HepG2 (cell line): Measurements from ENCODE around the gene POLA2. TPM values are rescaled to one million over a fixed set of nuclear protein-coding genes. Genes with fewer than 3 reads are reported as not detected.

Source experiments
- ATF7 ChIP-seq, 2 experiments: fragments of 450-650 bp in 1 of 2; sonication (generic) in 1 of 2; formaldehyde crosslinking in 1 of 2; IDR thresholded peaks; 2 replicates each; pipeline versions ENCODE4 v1.4.0 to v1.6.1; 2016 to 2020; ENCODE audit warnings: antibody characterized with exemption in 1 of 2, mild to moderate bottlenecking in 1 of 2, missing genetic modification reagents in 1 of 2
- BATF2 ChIP-seq: sonication (generic); formaldehyde crosslinking; IDR thresholded peaks from 2 replicates; pipeline ENCODE4 v1.8.0; 2022; ENCODE audit warnings: mild to moderate bottlenecking, missing genetic modification reagents, moderate library complexity
- CCAR2 ChIP-seq: fragments of 200-400 bp; formaldehyde crosslinking; optimal IDR thresholded peaks from 2 replicates; pipeline ENCODE3; 2018; ENCODE audit warnings: low read depth, mild to moderate bottlenecking, low read length, moderate library complexity
- FOXC1 ChIP-seq: sonication (generic); formaldehyde crosslinking; IDR thresholded peaks from 2 replicates; pipeline ENCODE4 v1.8.0; 2022; ENCODE audit warnings: mild to moderate bottlenecking, missing genetic modification reagents, borderline replicate concordance
- GFI1 ChIP-seq: sonication (generic); formaldehyde crosslinking; IDR thresholded peaks from 2 replicates; pipeline ENCODE4 v1.5.0; 2020; ENCODE audit warnings: missing genetic modification reagents, mild to moderate bottlenecking, borderline replicate concordance
- HIVEP1 ChIP-seq: sonication (generic); formaldehyde crosslinking; IDR thresholded peaks from 2 replicates; pipeline ENCODE4 v1.4.0; 2020; ENCODE audit warnings: mild to moderate bottlenecking, missing genetic modification reagents
- HMGA1 ChIP-seq: sonication (generic); formaldehyde crosslinking; conservative IDR thresholded peaks from 2 replicates; pipeline ENCODE4 v1.4.0; 2020; ENCODE audit warnings: missing genetic modification reagents
- HNRNPL ChIP-seq: fragments of 200-400 bp; formaldehyde crosslinking; IDR thresholded peaks from 2 replicates; pipeline ENCODE4 v1.6.1; 2017; ENCODE audit warnings: mild to moderate bottlenecking, low read depth, low read length
- MIER2 ChIP-seq: IDR thresholded peaks from 2 replicates; pipeline ENCODE4 v1.6.1; 2016; ENCODE audit warnings: missing biosample characterization, missing genetic modification reagents
- MXD4 ChIP-seq: IDR thresholded peaks from 2 replicates; pipeline ENCODE4 v1.6.1; 2016; ENCODE audit warnings: mild to moderate bottlenecking, missing biosample characterization, missing genetic modification reagents
- NCOA2 ChIP-seq: sonication (generic); formaldehyde crosslinking; IDR thresholded peaks from 2 replicates; pipeline ENCODE4 v1.8.0; 2022; ENCODE audit warnings: inconsistent platforms
- NPAS2 ChIP-seq: sonication (generic); formaldehyde crosslinking; IDR thresholded peaks from 2 replicates; pipeline ENCODE4 v1.8.0; 2022; ENCODE audit warnings: mild to moderate bottlenecking, missing genetic modification reagents, borderline replicate concordance
- RXRB ChIP-seq: IDR thresholded peaks from 2 replicates; pipeline ENCODE4 v1.6.1; 2016; ENCODE audit warnings: borderline replicate concordance, missing genetic modification reagents, missing compliant biosample characterization
- TEAD3 ChIP-seq: optimal IDR thresholded peaks from 2 replicates; pipeline ENCODE3; 2016; ENCODE audit warnings: borderline replicate concordance
- TOPORS ChIP-seq: sonication (generic); formaldehyde crosslinking; IDR thresholded peaks from 2 replicates; pipeline ENCODE4 v1.8.0; 2023; ENCODE audit warnings: mild to moderate bottlenecking, missing genetic modification reagents
- TP53 ChIP-seq: sonication (generic); formaldehyde crosslinking; conservative IDR thresholded peaks from 2 replicates; pipeline ENCODE4 v1.4.0; 2020; ENCODE audit warnings: missing genetic modification reagents
- ZBED4 ChIP-seq: sonication (generic); formaldehyde crosslinking; IDR thresholded peaks from 2 replicates; pipeline ENCODE4 v1.4.0; 2020; ENCODE audit warnings: missing genetic modification reagents, borderline replicate concordance
- ZBTB20 ChIP-seq: sonication (generic); formaldehyde crosslinking; IDR thresholded peaks from 2 replicates; pipeline ENCODE4 v1.8.1; 2023; ENCODE audit warnings: missing genetic modification reagents, low read depth, mild to moderate bottlenecking, borderline replicate concordance
- ZNF329 ChIP-seq: sonication (generic); formaldehyde crosslinking; IDR thresholded peaks from 2 replicates; pipeline ENCODE4 v1.9.0; 2021; ENCODE audit warnings: low read depth, mild to moderate bottlenecking, missing genetic modification reagents
- ZNF546 ChIP-seq: sonication (generic); formaldehyde crosslinking; conservative IDR thresholded peaks from 2 replicates; pipeline ENCODE4 v1.8.1; 2023; ENCODE audit warnings: mild to moderate bottlenecking, missing genetic modification reagents
- ZNF550 ChIP-seq: sonication (generic); formaldehyde crosslinking; IDR thresholded peaks from 2 replicates; pipeline ENCODE4 v1.4.0; 2020; ENCODE audit warnings: mild to moderate bottlenecking, missing genetic modification reagents, borderline replicate concordance
- ZNF660 ChIP-seq: sonication (generic); formaldehyde crosslinking; IDR thresholded peaks from 2 replicates; pipeline ENCODE4 v1.5.1; 2020; ENCODE audit warnings: mild to moderate bottlenecking, low read depth, missing genetic modification reagents, borderline replicate concordance
- ZNF780A ChIP-seq: sonication (generic); formaldehyde crosslinking; IDR thresholded peaks from 2 replicates; pipeline ENCODE4 v1.8.0; 2022; ENCODE audit warnings: mild to moderate bottlenecking, missing genetic modification reagents, moderate library complexity
- polyA plus RNA-seq, 8 experiments: library from polyadenylated mRNA; depleted of rRNA in 3 of 8; stranded (reverse) in 7 of 8; unstranded in 1 of 8; fragments of >200 nt; fragmentation: Illumina TruSeq in 4 of 8; extraction: Trizol in 4 of 8; gene quantifications; 2 replicates each; pipeline versions ENCODE4 v1.2.1 to v1.2.3, GENCODE V29; 2011 to 2016; ENCODE audit warnings: low read depth in 4 of 8, missing spikeins in 1 of 8, mixed read lengths in 1 of 8; ENCODE audit not compliant: insufficient read depth in 1 of 8
- total RNA-seq, 5 experiments: library from RNA; depleted of rRNA; stranded (reverse); fragments of >200 nt; fragmentation: Illumina TruSeq; extraction: Trizol; gene quantifications; 2 replicates each; pipeline ENCODE4 v1.2.3, GENCODE V29; 2016; ENCODE audit warnings: low read depth in 1 of 5

POLA2 gene
- total and polyA plus RNA-seq, 2 of the 13 experiments (the other 11 are each of a cell fraction or from before 2014, with no cell fraction given): 9.7 to 15.6 TPM

GRCh38 chr11:65305501-65306268 is 43.9 kb downstream of the POLA2 start (continued):
- TF ChIP-seq ZNF329 (CRISPR knock-in tag): no peak
- TF ChIP-seq NCOA2 (CRISPR knock-in tag): peak; percentile 87
- TF ChIP-seq MXD4 (CRISPR knock-in tag): peak; percentile 84
- TF ChIP-seq ZBTB20 (CRISPR knock-in tag): 0 out of 2 replicates have a peak, but pooled peaks have one; percentile 31
- no peak for TF ChIP-seq ZNF780A (CRISPR knock-in tag)
- peak; percentile 65; the same call in 1 of the 2 replicates for TF ChIP-seq TOPORS (CRISPR knock-in tag)
- TF ChIP-seq GFI1: 0 out of 2 replicates have a peak, but pooled peaks have one; percentile 23
- no peak for TF ChIP-seq FOXC1 (CRISPR knock-in tag)
- TF ChIP-seq CCAR2: peak; percentile 22
- TF ChIP-seq MIER2 (CRISPR knock-in tag): no peak
- no peak for TF ChIP-seq ATF7 (IDR thresholded peaks at IDR 0.05)
- no peak; the same call in 1 of the 2 replicates for TF ChIP-seq ATF7 (CRISPR knock-in tag; IDR thresholded peaks at IDR 0.05)
- TF ChIP-seq TEAD3 (CRISPR knock-in tag): peak; percentile 70
- TF ChIP-seq BATF2 (CRISPR knock-in tag): no peak
- no peak for TF ChIP-seq TP53
- TF ChIP-seq RXRB (CRISPR knock-in tag): peak; percentile 77; the same call in 1 of the 2 replicates
- TF ChIP-seq ZNF550: no peak
- TF ChIP-seq ZNF660 (CRISPR knock-in tag): no peak
- TF ChIP-seq HMGA1 (CRISPR knock-in tag): no peak
- TF ChIP-seq ZBED4 (CRISPR knock-in tag): peak; percentile 59; the same call in 1 of the 2 replicates
- TF ChIP-seq NPAS2 (CRISPR knock-in tag): no peak
- no peak; the same call in 1 of the 2 replicates for TF ChIP-seq ZNF546
- TF ChIP-seq HIVEP1: no peak
- TF ChIP-seq HNRNPL: 0 out of 2 replicates have a peak, but pooled peaks have one; percentile 11
